RWPE2 (cell line): ENCODE results near the gene CRISPLD2.
"Not testable (repeated sequence)": the region's sequence is repeated elsewhere in the genome, so short reads cannot be mapped to it uniquely, and the experiment has no call there.

Source experiments
- ATAC-seq: fragments of 200-7000 bp; cut with Tn5 transposase; 3 replicates; pipeline ENCODE4 v1.9.1; 2021; ENCODE audit warnings: low read depth
- DNase-seq: peaks from one replicate; pipeline ENCODE4 v3.0.0-alpha.2; 2020; ENCODE audit warnings: low spot score
- H3K27ac ChIP-seq: fragments of 450-650 bp; 2 replicates; pipeline ENCODE4 v1.5.1; 2017; ENCODE audit warnings: mild to moderate bottlenecking; ENCODE audit not compliant: poor library complexity, severe bottlenecking
- H3K27me3 ChIP-seq: fragments of 250-450 bp; sonication (Bioruptor Pico); 2 replicates; pipeline ENCODE4 v1.5.1; 2021; ENCODE audit warnings: mild to moderate bottlenecking, moderate library complexity; ENCODE audit not compliant: insufficient read depth, poor library complexity, severe bottlenecking
- H3K36me3 ChIP-seq: fragments of 250-450 bp; sonication (Bioruptor Pico); 2 replicates; pipeline ENCODE4 v1.5.1; 2020; ENCODE audit warnings: low read depth, mild to moderate bottlenecking, moderate library complexity
- H3K4me1 ChIP-seq: fragments of 250-450 bp; sonication (Bioruptor Pico); 2 replicates; pipeline ENCODE4 v1.5.1; 2021; ENCODE audit warnings: mild to moderate bottlenecking, moderate library complexity; ENCODE audit not compliant: insufficient read depth, poor library complexity, severe bottlenecking
- H3K4me3 ChIP-seq: fragments of 250-450 bp; sonication (Bioruptor Pico); 2 replicates; pipeline ENCODE4 v1.5.1; 2021; ENCODE audit warnings: mild to moderate bottlenecking, moderate library complexity; ENCODE audit not compliant: severe bottlenecking
- H3K9me3 ChIP-seq: fragments of 250-450 bp; sonication (Bioruptor Pico); 2 replicates; pipeline ENCODE4 v1.5.1; 2021; ENCODE audit warnings: mild to moderate bottlenecking, moderate library complexity; ENCODE audit not compliant: severe bottlenecking
- CTCF ChIP-seq: fragments of 450-650 bp; IDR thresholded peaks from one replicate; pipeline ENCODE4 v1.5.1; 2017; ENCODE audit warnings: mild to moderate bottlenecking, moderate library complexity; ENCODE audit not compliant: poor library complexity, severe bottlenecking

CRISPLD2 gene

GRCh38 chr16:84931506-84931905 is 111.7 kb downstream of the CRISPLD2 start:
- no peak for ATAC-seq
- H3K36me3 ChIP-seq: no peaks in the 10 kb centered on the region
- peaks cover 3% of the 10 kb centered on the region for H3K4me1 ChIP-seq
- no peak for DNase-seq
- H3K4me3 ChIP-seq: no peak overlapping the region
- H3K27me3 ChIP-seq: no peaks in the 10 kb centered on the region
- H3K9me3 ChIP-seq: no peaks in the 10 kb centered on the region
- H3K27ac ChIP-seq: no peak overlapping the region
- TF ChIP-seq CTCF: no peak

- H3K4me3 ChIP-seq: no peak overlapping the region
- no peak overlapping the region for H3K27ac ChIP-seq
- no peak for TF ChIP-seq CTCF
- peaks cover 3% of the 10 kb centered on the region for H3K4me1 ChIP-seq
- no peak for ATAC-seq
- no peaks in the 10 kb centered on the region for H3K36me3 ChIP-seq
- H3K27me3 ChIP-seq: no peaks in the 10 kb centered on the region
- DNase-seq: no peak
- H3K9me3 ChIP-seq: no peaks in the 10 kb centered on the region
Measured at GRCh38 chr16:84932681-84933080, 112.9 kb downstream of the CRISPLD2 start.

GRCh38 chr16:84933774-84934631 is 114.2 kb downstream of the CRISPLD2 start:
- H3K9me3 ChIP-seq: no peaks in the 10 kb centered on the region
- no peak for DNase-seq
- no peaks in the 10 kb centered on the region for H3K36me3 ChIP-seq
- no peaks in the 10 kb centered on the region for H3K27me3 ChIP-seq
- no peaks in the 10 kb centered on the region for H3K4me1 ChIP-seq
- no peak overlapping the region for H3K4me3 ChIP-seq
- ATAC-seq: no peak
- H3K27ac ChIP-seq: no peak overlapping the region
- TF ChIP-seq CTCF: no peak

GRCh38 chr16:84937196-84938005 is 117.6 kb downstream of the CRISPLD2 start:
- Histone ChIP-seq H3K27me3 (no peaks in the 10 kb centered on the region), H3K9me3 (no peaks in the 10 kb centered on the region), H3K4me1 (peaks cover 6% of the 10 kb centered on the region), H3K36me3 (no peaks in the 10 kb centered on the region), H3K27ac (no peak overlapping the region), H3K4me3 (no peak overlapping the region)
- ATAC-seq (no peak), DNase-seq (no peak)
- no peak for TF ChIP-seq CTCF

GRCh38 chr16:84938616-84939015 is 118.8 kb downstream of the CRISPLD2 start:
- not testable (repeated sequence) for ATAC-seq, H3K36me3 ChIP-seq, H3K4me1 ChIP-seq, H3K9me3 ChIP-seq, DNase-seq, H3K4me3 ChIP-seq, H3K27ac ChIP-seq, H3K27me3 ChIP-seq
